H1 (cell line): ENCODE results near the gene GABRG2. TPM values are rescaled to one million over a fixed set of nuclear protein-coding genes. Genes with fewer than 3 reads are reported as not detected.

ENCODE experiments used
- CTCF ChIA-PET: fragments of 300-600 bp; sonication (Branson Sonifier 250); formaldehyde crosslinking; loops from one replicate; lab custom pipeline; 2021; ENCODE audit not compliant: partially characterized antibody; lab: Charles Lee
- POLR2A ChIA-PET: fragments of 300-600 bp; sonication (Branson Sonifier 250); formaldehyde crosslinking; loops from one replicate; lab custom pipeline; 2021; ENCODE audit warnings: inconsistent platforms; ENCODE audit not compliant: partially characterized antibody; lab: Charles Lee
- DNase-seq, 2 experiments: peaks; one replicate each; pipeline versions ENCODE4 v3.0.0 to v3.0.0-alpha.2; 2010 to 2022; ENCODE audit warnings: low spot score in 2 of 2, low read depth in 1 of 2, mixed read lengths in 1 of 2
- FAIRE-seq: peaks from 2 replicates; lab custom pipeline; 2011; peaks lifted over from hg19 to GRCh38; lab: Jason Lieb, UNC
- H2AFZ ChIP-seq: 2 replicates; pipeline ENCODE4 v1.8.1; 2012; ENCODE audit warnings: low read length, inconsistent platforms
- H2AK5ac ChIP-seq: 2 replicates; pipeline ENCODE4 v1.6.1; 2013; ENCODE audit warnings: low read depth, low read length
- H2BK120ac ChIP-seq: replicated peaks from 2 replicates; pipeline ENCODE3; 2013; ENCODE audit warnings: low read depth, low read length, inconsistent platforms
- H2BK12ac ChIP-seq: 2 replicates; pipeline ENCODE4 v1.6.1; 2013; ENCODE audit warnings: low read depth, low read length
- H2BK15ac ChIP-seq: 2 replicates; pipeline ENCODE4 v1.6.1; 2013; ENCODE audit warnings: low read length
- H2BK20ac ChIP-seq: 2 replicates; pipeline ENCODE4 v1.6.1; 2013; ENCODE audit warnings: low read length
- H2BK5ac ChIP-seq: 2 replicates; pipeline ENCODE4 v1.6.1; 2013; ENCODE audit warnings: low read depth, low read length
- H3K14ac ChIP-seq: 2 replicates; pipeline ENCODE4 v1.6.1; 2013; ENCODE audit warnings: inconsistent platforms; ENCODE audit not compliant: insufficient read length
- H3K18ac ChIP-seq: 2 replicates; pipeline ENCODE4 v1.6.1; 2013; ENCODE audit warnings: low read length; ENCODE audit errors: extremely low read depth
- H3K23ac ChIP-seq: 2 replicates; pipeline ENCODE4 v1.6.1; 2013; ENCODE audit warnings: inconsistent platforms; ENCODE audit not compliant: insufficient read length
- H3K23me2 ChIP-seq: 2 replicates; pipeline ENCODE4 v1.6.1; 2013; ENCODE audit warnings: low read depth, low read length
- H3K27ac ChIP-seq: 2 replicates; pipeline ENCODE4 v1.6.1; 2011; ENCODE audit warnings: low read depth, low read length, inconsistent platforms
- H3K27me3 ChIP-seq, 4 experiments: replicated peaks in 1 of 4; 1 replicate in 1 of 4; 2 replicates in 3 of 4; pipeline versions ENCODE4 v1.6.1 to v1.8.1; 2011 to 2013; ENCODE audit warnings: low read length in 3 of 4, mild to moderate bottlenecking in 3 of 4, inconsistent platforms in 2 of 4, mixed read lengths in 2 of 4, moderate library complexity in 1 of 4; ENCODE audit not compliant: control insufficient read depth in 3 of 4, insufficient read depth in 3 of 4; ENCODE audit errors: extremely low read depth in 1 of 4
- H3K36me3 ChIP-seq, 4 experiments: 2 replicates each; pipeline versions ENCODE4 v1.6.1 to v1.8.1; 2011 to 2013; ENCODE audit warnings: mild to moderate bottlenecking in 4 of 4, low read length in 3 of 4, moderate library complexity in 2 of 4, control low read depth in 1 of 4, inconsistent platforms in 1 of 4; ENCODE audit not compliant: insufficient read depth in 4 of 4, control insufficient read depth in 2 of 4
- H3K4ac ChIP-seq: replicated peaks from 2 replicates; pipeline ENCODE3; 2013; ENCODE audit warnings: low read length, low read depth, mixed read lengths, inconsistent platforms; ENCODE audit not compliant: insufficient read length
- H3K4me1 ChIP-seq, 4 experiments: replicated peaks in 1 of 4; 1 replicate in 1 of 4; 2 replicates in 3 of 4; pipeline versions ENCODE4 v1.6.1 to v1.8.1; 2011 to 2013; ENCODE audit warnings: low read length in 3 of 4, inconsistent platforms in 2 of 4, mixed read lengths in 1 of 4; ENCODE audit not compliant: insufficient read depth in 4 of 4, control insufficient read depth in 3 of 4
- H3K4me2 ChIP-seq, 2 experiments: 2 replicates each; pipeline versions ENCODE4 v1.6.1 to v1.8.1; 2011 to 2013; ENCODE audit warnings: low read depth in 2 of 2, low read length in 2 of 2, control low read depth in 1 of 2, inconsistent platforms in 1 of 2, mild to moderate bottlenecking in 1 of 2; ENCODE audit not compliant: insufficient read depth in 1 of 2
- H3K4me3 ChIP-seq, 4 experiments: fragments of 200-600, 300-600 bp in 1 of 4; sonication (generic), shearing (Covaris generic), sonication (Bioruptor Twin) in 1 of 4; 2 replicates each; pipeline versions ENCODE4 v1.5.1 to v1.8.1; 2011 to 2016; ENCODE audit warnings: low read length in 4 of 4, low read depth in 3 of 4, control low read depth in 2 of 4, inconsistent platforms in 2 of 4, mild to moderate bottlenecking in 2 of 4, mixed read lengths in 1 of 4, moderate library complexity in 1 of 4; ENCODE audit not compliant: insufficient read depth in 2 of 4; ENCODE audit errors: extremely low read depth in 1 of 4
- H3K56ac ChIP-seq: replicated peaks from 2 replicates; pipeline ENCODE3; 2013; ENCODE audit warnings: low read depth, mild to moderate bottlenecking, mixed read lengths, low read length, inconsistent platforms; ENCODE audit not compliant: insufficient read length
- H3K79me1 ChIP-seq: 2 replicates; pipeline ENCODE4 v1.6.1; 2013; ENCODE audit warnings: low read depth, low read length, control low read depth
- H3K79me2 ChIP-seq, 2 experiments: 2 replicates each; pipeline versions ENCODE4 v1.6.1 to v1.8.1; 2012 to 2013; ENCODE audit warnings: low read length in 2 of 2, mild to moderate bottlenecking in 2 of 2, inconsistent platforms in 1 of 2; ENCODE audit not compliant: insufficient read depth in 2 of 2, control insufficient read depth in 1 of 2
- H3K9ac ChIP-seq, 4 experiments: replicated peaks in 1 of 4; 1 replicate in 1 of 4; 2 replicates in 3 of 4; pipeline versions ENCODE4 v1.6.1 to v1.8.1; 2011 to 2013; ENCODE audit warnings: low read depth in 3 of 4, low read length in 3 of 4, control low read depth in 2 of 4, mild to moderate bottlenecking in 2 of 4, moderate library complexity in 2 of 4, inconsistent platforms in 1 of 4; ENCODE audit errors: extremely low read depth in 1 of 4
- H3K9me3 ChIP-seq, 2 experiments: 2 replicates each; pipeline versions ENCODE4 v1.6.1 to v1.8.1; 2012 to 2013; ENCODE audit warnings: mild to moderate bottlenecking in 2 of 2, moderate library complexity in 2 of 2, control low read depth in 1 of 2, inconsistent platforms in 1 of 2, low read depth in 1 of 2, low read length in 1 of 2, mixed read lengths in 1 of 2; ENCODE audit not compliant: insufficient read depth in 2 of 2
- H4K20me1 ChIP-seq, 2 experiments: replicated peaks in 1 of 2; 2 replicates each; pipeline versions ENCODE3 to v1.8.1; 2011 to 2013; ENCODE audit warnings: inconsistent platforms in 2 of 2, low read length in 2 of 2, mild to moderate bottlenecking in 1 of 2; ENCODE audit not compliant: insufficient read depth in 2 of 2, control insufficient read depth in 1 of 2
- H4K5ac ChIP-seq: 2 replicates; pipeline ENCODE4 v1.6.1; 2013; ENCODE audit warnings: low read length, low read depth, mixed read lengths, inconsistent platforms; ENCODE audit not compliant: insufficient read length
- H4K8ac ChIP-seq: 2 replicates; pipeline ENCODE4 v1.8.0; 2013; ENCODE audit warnings: mild to moderate bottlenecking, moderate library complexity, low read length, inconsistent platforms; ENCODE audit not compliant: insufficient read depth; ENCODE audit errors: extremely low read depth
- H4K91ac ChIP-seq: replicated peaks from 2 replicates; pipeline ENCODE3; 2013; ENCODE audit warnings: low read length, mixed read lengths, inconsistent platforms; ENCODE audit not compliant: insufficient read length
- ATF2 ChIP-seq: IDR thresholded peaks from 2 replicates; pipeline ENCODE4 v1.6.1; 2012; ENCODE audit warnings: low read length, inconsistent platforms
- E2F6 ChIP-seq: IDR thresholded peaks from 2 replicates; pipeline ENCODE4 v1.6.1; 2012; ENCODE audit warnings: inconsistent platforms
- RXRA ChIP-seq: IDR thresholded peaks from 2 replicates; pipeline ENCODE4 v1.6.1; 2011; ENCODE audit warnings: low read depth, mild to moderate bottlenecking, low read length, moderate library complexity; ENCODE audit not compliant: insufficient read depth
- SUZ12 ChIP-seq: fragments of 200-600 bp; sonication (generic); IDR thresholded peaks from 2 replicates; pipeline ENCODE4 v1.6.1; 2012; ENCODE audit warnings: mild to moderate bottlenecking, inconsistent platforms, low read length, moderate library complexity, mixed read lengths
- TEAD4 ChIP-seq: IDR thresholded peaks from 2 replicates; pipeline ENCODE4 v1.6.1; 2012; ENCODE audit warnings: low read depth, low read length, inconsistent platforms, mixed read lengths
- WGBS, 2 experiments: shearing (Covaris generic) in 1 of 2; methylation state at CpG; one replicate each; pipeline versions ENCODE4 v1.1.6 to v1.1.7; 2013 to 2015; ENCODE audit warnings: low lambda C conversion rate in 2 of 2, mixed read lengths in 2 of 2, inconsistent platforms in 1 of 2, low coverage in 1 of 2, missing lambda C conversion rate in 1 of 2; ENCODE audit not compliant: insufficient replicate concordance in 2 of 2, insufficient coverage in 1 of 2, insufficient read length in 1 of 2; ENCODE audit errors: extremely low coverage in 1 of 2, missing lambda C conversion rate in 1 of 2; 5-methylcytosine and 5-hydroxymethylcytosine counted together
- polyA plus RNA-seq, 7 experiments: library from polyadenylated mRNA; depleted of rRNA in 3 of 7; stranded (reverse) in 5 of 7; unstranded in 2 of 7; fragments of >200 nt in 5 of 7; fragments of 200-250 nt in 2 of 7; gene quantifications; 1 replicate in 5 of 7; 2 replicates in 1 of 7; 4 replicates in 1 of 7; pipeline versions ENCODE4 v1.2.1 to v1.2.3, GENCODE V29; 2011 to 2013; ENCODE audit warnings: missing spikeins in 2 of 7, mixed read lengths in 2 of 7
- total RNA-seq: library from RNA; stranded (reverse); fragmentation: NEBNext Ultra II Directional; extraction: Animal tissue kit (Norgen Biotek cat#: 25700); gene quantifications from 2 replicates; pipeline ENCODE4 v1.2.1, GENCODE V29; 2021

GABRG2 gene
- total and polyA plus RNA-seq, 2 of the 8 experiments (the other 6 are each of a cell fraction or from before 2014, with no cell fraction given) = 2.0 to 2.8 TPM

- ChIA-PET CTCF (interaction anchor here (0.9 kb wide), 1 partner anchor 14 kb away, joined by 3 read pairs; no protein-coding TSS in a partner anchor), POLR2A (interaction anchor here (0.6 to 1.8 kb wide), 2 partner anchors 8 to 17 kb away, joined by 3 to 4 read pairs; no protein-coding TSS in a partner anchor)
- Histone ChIP-seq H3K9me3 (no peaks in the 10 kb centered on the region), H3K79me1 (no peaks in the 10 kb centered on the region), H4K8ac (no peak overlapping the region), H3K56ac (no peak overlapping the region), H3K23ac (no peak overlapping the region), H3K4ac (no peak overlapping the region), H3K4me2 (peak overlapping the region in 1 of 2 experiments; percentile 44; a peak in 1 of 4 replicates), H2BK12ac (no peak overlapping the region), H2BK20ac (no peak overlapping the region), H4K5ac (no peak overlapping the region), H2AK5ac (no peak overlapping the region), H3K27me3 (no peaks in the 10 kb centered on the region), H2BK5ac (no peak overlapping the region), H3K79me2 (no peaks in the 10 kb centered on the region), H4K91ac (no peak overlapping the region), H3K27ac (no peak overlapping the region), H2BK15ac (no peak overlapping the region), H3K18ac (peak overlapping the region; percentile 71; the same call in 1 of the 2 replicates), H4K20me1 (no peaks in the 10 kb centered on the region), H2BK120ac (no peak overlapping the region), H3K36me3 (no peaks in the 10 kb centered on the region), H2AFZ (no peak overlapping the region), H3K4me1 (peaks cover 0 to 2% (median 0%) of the 10 kb centered on the region in 4 experiments; a peak in 1 of 7 replicates), H3K9ac (no peak overlapping the region), H3K14ac (no peak overlapping the region), H3K23me2 (no peaks in the 10 kb centered on the region), H3K4me3 (no peak overlapping the region)
- 100% methylated on average over 1 of the region's 1 CpG; no CpG with 5 or more reads in 1 of the 2 experiments for WGBS, 2 experiments
- no peak for TF ChIP-seq RXRA
- TF ChIP-seq SUZ12 = no peak
- TF ChIP-seq ATF2 = no peak
- no peak for TF ChIP-seq E2F6
- TF ChIP-seq TEAD4 = no peak
- DNase-seq = no peak
- no peak for FAIRE-seq
Measured at GRCh38 chr5:162037431-162037830, 30.1 kb upstream of the GABRG2 start.
